Right lobe of liver (tissue), 4 donors: ENCODE data around the gene YLPM1.

ENCODE experiments used
- POLR2A ChIP-seq: fragments of 450-650 bp; IDR thresholded peaks from one replicate; pipeline ENCODE4 v1.6.1; 2017; ENCODE audit warnings: antibody characterized with exemption, mild to moderate bottlenecking
- TF ChIP-seq, protein P1 (sequence below), 4 donors: fragments of 200-600 bp in 3 of 4; fragments of 450-650 bp in 1 of 4; IDR thresholded peaks; one replicate each; pipeline versions ENCODE4 v1.5.1 to v1.8.0; 2016 to 2022; ENCODE audit warnings: antibody characterized with exemption in 4 of 4, mild to moderate bottlenecking in 2 of 4
- donor health status: DM: no; HTN: no; CAD: no.
- donor health status: DM: no; HTN: no; CAD: no.
- donor health status: DM: no; HTN: yes; CAD: no.

GRCh38 chr14:74840603-74841030 lies 77.5 kb downstream of the YLPM1 start:
- TF ChIP-seq, protein P1, sequence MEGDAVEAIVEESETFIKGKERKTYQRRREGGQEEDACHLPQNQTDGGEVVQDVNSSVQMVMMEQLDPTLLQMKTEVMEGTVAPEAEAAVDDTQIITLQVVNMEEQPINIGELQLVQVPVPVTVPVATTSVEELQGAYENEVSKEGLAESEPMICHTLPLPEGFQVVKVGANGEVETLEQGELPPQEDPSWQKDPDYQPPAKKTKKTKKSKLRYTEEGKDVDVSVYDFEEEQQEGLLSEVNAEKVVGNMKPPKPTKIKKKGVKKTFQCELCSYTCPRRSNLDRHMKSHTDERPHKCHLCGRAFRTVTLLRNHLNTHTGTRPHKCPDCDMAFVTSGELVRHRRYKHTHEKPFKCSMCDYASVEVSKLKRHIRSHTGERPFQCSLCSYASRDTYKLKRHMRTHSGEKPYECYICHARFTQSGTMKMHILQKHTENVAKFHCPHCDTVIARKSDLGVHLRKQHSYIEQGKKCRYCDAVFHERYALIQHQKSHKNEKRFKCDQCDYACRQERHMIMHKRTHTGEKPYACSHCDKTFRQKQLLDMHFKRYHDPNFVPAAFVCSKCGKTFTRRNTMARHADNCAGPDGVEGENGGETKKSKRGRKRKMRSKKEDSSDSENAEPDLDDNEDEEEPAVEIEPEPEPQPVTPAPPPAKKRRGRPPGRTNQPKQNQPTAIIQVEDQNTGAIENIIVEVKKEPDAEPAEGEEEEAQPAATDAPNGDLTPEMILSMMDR (IDR thresholded peaks at IDR 0.05): no peak
- TF ChIP-seq POLR2A: no peak
